ENCODE measurements around the gene WNK2.
"Not testable (repeated sequence)": the region's sequence is repeated elsewhere in the genome, so short reads cannot be mapped to it uniquely, and the experiment has no call there.

DNA sequence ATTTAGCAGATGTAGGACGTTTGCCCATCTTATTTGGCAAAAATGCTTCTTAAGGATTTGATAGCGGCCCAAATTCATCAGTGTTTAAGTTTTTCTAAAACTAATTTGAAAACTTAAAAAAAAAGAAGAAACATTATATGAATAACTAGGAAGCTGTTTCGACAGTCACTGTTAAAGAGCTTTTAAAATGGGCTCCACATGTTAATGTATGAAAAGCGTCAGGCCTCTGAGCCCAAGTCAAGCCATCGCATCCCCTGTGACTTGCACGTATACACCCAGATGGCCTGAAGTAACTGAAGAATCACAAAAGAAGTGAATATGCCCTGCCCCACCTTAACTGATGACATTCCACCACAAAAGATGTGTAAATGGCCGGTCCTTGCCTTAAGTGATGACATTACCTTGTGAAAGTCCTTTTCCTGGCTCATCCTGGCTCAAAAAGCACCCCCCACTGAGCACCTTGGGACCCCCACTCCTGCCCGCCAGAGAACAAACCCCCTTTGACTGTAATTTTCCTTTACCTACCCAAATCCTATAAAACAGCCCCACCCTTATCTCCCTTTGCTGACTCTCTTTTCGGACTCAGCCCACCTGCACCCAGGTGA is 163.5 kb downstream of the WNK2 start:
- TF ChIP-seq CTCF (IDR thresholded peaks at IDR 0.05); POLR2A (IDR thresholded peaks at IDR 0.05; ENCODE audit: low read depth); POLR2AphosphoS5 (IDR thresholded peaks at IDR 0.05); EP300 (IDR thresholded peaks at IDR 0.05): not testable (repeated sequence)

Measured in esophagus muscularis mucosa (tissue), 4 donors.